ENCODE measurements around the gene SH2D6. TPM values are rescaled to one million over a fixed set of nuclear protein-coding genes. Genes with fewer than 3 reads are reported as not detected.
A peak's percentile ranks its signal among the peaks of the same experiment; 100 is the strongest.

SH2D6 gene
- total and polyA plus RNA-seq, 11 donors, result not detected

GRCh38 chr2:85395912-85396475, 22.5 kb upstream of the SH2D6 start:
- intact Hi-C loops (cut with DNase I), result no loop called here
- TF ChIP-seq, protein P1, sequence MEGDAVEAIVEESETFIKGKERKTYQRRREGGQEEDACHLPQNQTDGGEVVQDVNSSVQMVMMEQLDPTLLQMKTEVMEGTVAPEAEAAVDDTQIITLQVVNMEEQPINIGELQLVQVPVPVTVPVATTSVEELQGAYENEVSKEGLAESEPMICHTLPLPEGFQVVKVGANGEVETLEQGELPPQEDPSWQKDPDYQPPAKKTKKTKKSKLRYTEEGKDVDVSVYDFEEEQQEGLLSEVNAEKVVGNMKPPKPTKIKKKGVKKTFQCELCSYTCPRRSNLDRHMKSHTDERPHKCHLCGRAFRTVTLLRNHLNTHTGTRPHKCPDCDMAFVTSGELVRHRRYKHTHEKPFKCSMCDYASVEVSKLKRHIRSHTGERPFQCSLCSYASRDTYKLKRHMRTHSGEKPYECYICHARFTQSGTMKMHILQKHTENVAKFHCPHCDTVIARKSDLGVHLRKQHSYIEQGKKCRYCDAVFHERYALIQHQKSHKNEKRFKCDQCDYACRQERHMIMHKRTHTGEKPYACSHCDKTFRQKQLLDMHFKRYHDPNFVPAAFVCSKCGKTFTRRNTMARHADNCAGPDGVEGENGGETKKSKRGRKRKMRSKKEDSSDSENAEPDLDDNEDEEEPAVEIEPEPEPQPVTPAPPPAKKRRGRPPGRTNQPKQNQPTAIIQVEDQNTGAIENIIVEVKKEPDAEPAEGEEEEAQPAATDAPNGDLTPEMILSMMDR (IDR thresholded peaks at IDR 0.05), result no peak
- no peak for TF ChIP-seq POLR2A (IDR thresholded peaks at IDR 0.05)

DNA sequence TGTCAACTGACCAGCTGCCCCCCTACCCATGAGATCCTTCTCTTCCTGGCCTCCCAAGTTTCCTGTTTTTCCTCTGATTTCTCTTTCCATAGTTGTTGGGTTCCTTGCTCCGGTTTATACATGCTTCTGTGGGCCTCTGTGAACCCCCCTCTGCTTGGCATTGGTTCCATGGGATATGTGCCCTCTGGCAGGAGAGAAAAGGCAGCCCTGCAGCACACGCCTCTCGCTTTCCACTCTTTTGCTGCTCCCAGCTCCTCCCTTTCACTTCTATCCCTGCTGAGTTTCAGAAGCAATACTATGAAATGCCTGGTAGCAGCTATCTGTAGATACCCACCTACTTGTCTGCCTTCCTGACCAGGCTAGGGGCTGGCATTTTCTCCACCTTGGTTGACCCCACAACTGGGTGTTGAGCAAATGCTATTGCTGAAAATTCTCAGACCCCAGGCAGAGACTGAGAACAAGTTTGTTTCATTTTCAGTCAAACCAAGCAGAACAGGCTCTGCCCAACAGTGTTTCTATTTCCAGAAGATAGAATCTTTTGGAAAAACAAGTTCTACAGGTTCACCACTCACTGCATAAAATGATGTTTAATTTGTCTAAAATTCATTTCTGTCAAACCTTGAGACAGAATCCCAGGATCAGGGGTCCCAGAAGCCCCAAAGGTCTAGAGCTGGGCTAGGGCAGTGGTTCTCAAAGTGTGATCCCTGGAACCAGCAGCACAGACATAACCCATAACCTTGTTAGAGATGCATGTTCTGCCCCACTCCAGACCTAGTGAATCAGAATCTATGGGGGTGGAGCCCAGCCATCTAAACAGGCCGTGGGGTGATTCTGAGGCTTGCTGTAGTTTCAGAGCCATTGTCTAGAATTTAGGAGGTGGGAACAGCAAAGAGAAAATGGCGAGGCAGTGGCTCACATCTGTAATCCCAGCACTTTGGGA, 21.7 kb upstream of the SH2D6 start:
- intact Hi-C loops (cut with DNase I), result no loop called here
- 61 to 71% (median 63%) methylated on average over 5 of the region's 5 CpGs for whole genome bisulfite sequencing, 4 donors
- TF ChIP-seq, protein P1 (IDR thresholded peaks at IDR 0.05), result no peak
- no peak for TF ChIP-seq POLR2A (IDR thresholded peaks at IDR 0.05)
- Histone ChIP-seq H3K36me3 (peaks cover 0 to 62% (median 0%) of the 10 kb centered on the region in 9 donors), H3K27me3 (no peaks in the 10 kb centered on the region), H3K4me3 (no peak overlapping the region), H3K9me3 (no peaks in the 10 kb centered on the region), H3K4me1 (peaks cover 0 to 8% (median 0%) of the 10 kb centered on the region in 12 donors), H3K27ac (peak overlapping the region in 2 of 12 donors; percentile 23 to 61)
- ATAC-seq (peak in 1 of 4 donors; percentile 24), DNase-seq (no peak)

More at GRCh38 chr2:85395912-85396475, 22.5 kb upstream of the SH2D6 start:
- Histone ChIP-seq H3K27ac (no peak overlapping the region), H3K9me3 (no peaks in the 10 kb centered on the region), H3K4me1 (peaks cover 0 to 8% (median 0%) of the 10 kb centered on the region in 12 donors), H3K4me3 (no peak overlapping the region), H3K27me3 (no peaks in the 10 kb centered on the region), H3K36me3 (peaks cover 0 to 64% (median 4%) of the 10 kb centered on the region in 9 donors)
- DNase-seq, result no peak
- WGBS, 4 donors, result 95 to 96% (median 96%) methylated on average over 10 to 14 of the region's 14 CpGs
- no peak for ATAC-seq

- intact Hi-C loops (cut with DNase I), result no loop called here
- no peak overlapping the region for H3K27ac ChIP-seq
- no peak overlapping the region for H3K4me3 ChIP-seq
- DNase-seq (no peak), ATAC-seq (no peak)
- peaks cover 0 to 8% (median 0%) of the 10 kb centered on the region in 12 donors for H3K4me1 ChIP-seq
- no peaks in the 10 kb centered on the region for H3K27me3 ChIP-seq
- no peak for TF ChIP-seq POLR2A (IDR thresholded peaks at IDR 0.05)
- TF ChIP-seq, protein P1 (IDR thresholded peaks at IDR 0.05), result no peak
- 83 to 90% (median 84%) methylated on average over 3 to 4 of the region's 4 CpGs for WGBS, 4 donors
- H3K36me3 ChIP-seq, result peaks cover 0 to 56% (median 0%) of the 10 kb centered on the region in 9 donors
- peaks cover 0 to 3% (median 0%) of the 10 kb centered on the region in 12 donors for H3K9me3 ChIP-seq
Observed at GRCh38 chr2:85397925-85398331, 20.6 kb upstream of the SH2D6 start.

Measured in heart left ventricle (tissue), 16 donors.